ENCODE results near the gene KNDC1.

Gene KNDC1

GRCh38 chr10:133205146-133205545 lies 45.1 kb downstream of the KNDC1 start:
- DNase-seq (ENCODE audit: low read depth in 2 of 2): no peak

GRCh38 chr10:133206356-133207040 lies 46.5 kb downstream of the KNDC1 start:
- DNase-seq (ENCODE audit: low read depth in 2 of 2): no peak

GRCh38 chr10:133207041-133207600 lies 47.1 kb downstream of the KNDC1 start:
- DNase-seq (ENCODE audit: low read depth in 2 of 2): no peak

GRCh38 chr10:133207627-133208026 lies 47.6 kb downstream of the KNDC1 start:
- no peak for DNase-seq (ENCODE audit: low read depth in 2 of 2)

- DNase-seq (ENCODE audit: low read depth in 2 of 2): no peak
Observed at GRCh38 chr10:133208466-133208865, 48.4 kb downstream of the KNDC1 start.

GRCh38 chr10:133209117-133209516 lies 49.1 kb downstream of the KNDC1 start:
- DNase-seq (ENCODE audit: low read depth in 2 of 2): no peak

GRCh38 chr10:133209641-133210040 lies 49.6 kb downstream of the KNDC1 start:
- no peak for DNase-seq (ENCODE audit: low read depth in 2 of 2)

- no peak for DNase-seq (ENCODE audit: low read depth in 2 of 2)
Observed at GRCh38 chr10:133210398-133211140, 50.5 kb downstream of the KNDC1 start.

- DNase-seq (ENCODE audit: low read depth in 2 of 2): no peak
Observed at GRCh38 chr10:133211141-133211830, 51.3 kb downstream of the KNDC1 start.

GRCh38 chr10:133211959-133212852 lies 52.2 kb downstream of the KNDC1 start:
- DNase-seq (ENCODE audit: low read depth in 2 of 2): no peak

- no peak for DNase-seq (ENCODE audit: low read depth in 2 of 2)
Observed at GRCh38 chr10:133212853-133213494, 53.0 kb downstream of the KNDC1 start.

GRCh38 chr10:133213641-133214467 lies 53.8 kb downstream of the KNDC1 start:
- no peak for DNase-seq (ENCODE audit: low read depth in 2 of 2)

- DNase-seq (ENCODE audit: low read depth in 2 of 2): no peak
Observed at GRCh38 chr10:133214468-133215410, 54.7 kb downstream of the KNDC1 start.

GRCh38 chr10:133215586-133215985 lies 55.6 kb downstream of the KNDC1 start:
- DNase-seq (ENCODE audit: low read depth in 2 of 2): no peak

GRCh38 chr10:133216776-133217175 lies 56.8 kb downstream of the KNDC1 start:
- DNase-seq (ENCODE audit: low read depth in 2 of 2): no peak

GRCh38 chr10:133217800-133218589 lies 58.0 kb downstream of the KNDC1 start:
- DNase-seq (ENCODE audit: low read depth in 2 of 2): no peak

- DNase-seq (ENCODE audit: low read depth in 2 of 2): no peak
Observed at GRCh38 chr10:133218891-133219290, 58.9 kb downstream of the KNDC1 start.

GRCh38 chr10:133219782-133220181 lies 59.8 kb downstream of the KNDC1 start:
- no peak for DNase-seq (ENCODE audit: low read depth in 2 of 2)

All from fibroblast of skin of left biceps (primary cell).